Measurements from ENCODE around the gene SH3GL2. TPM values are rescaled to one million over a fixed set of nuclear protein-coding genes. Genes with fewer than 3 reads are reported as not detected.

SH3GL2 gene
- total RNA-seq, 2 donors from 2014 or later = 0.22 to 1.4 TPM

- DNase-seq = no peak
- intact Hi-C loops (cut with DNase I, micrococcal nuclease) = no loop called here
- ATAC-seq = peak; percentile 63
Observed at GRCh38 chr9:17832812-17833211, 253.9 kb downstream of the SH3GL2 start.

- DNase-seq (no peak), ATAC-seq (no peak)
- intact Hi-C loops (cut with DNase I, micrococcal nuclease) = no loop called here
Observed at GRCh38 chr9:17833846-17834245, 255.0 kb downstream of the SH3GL2 start.

DNA sequence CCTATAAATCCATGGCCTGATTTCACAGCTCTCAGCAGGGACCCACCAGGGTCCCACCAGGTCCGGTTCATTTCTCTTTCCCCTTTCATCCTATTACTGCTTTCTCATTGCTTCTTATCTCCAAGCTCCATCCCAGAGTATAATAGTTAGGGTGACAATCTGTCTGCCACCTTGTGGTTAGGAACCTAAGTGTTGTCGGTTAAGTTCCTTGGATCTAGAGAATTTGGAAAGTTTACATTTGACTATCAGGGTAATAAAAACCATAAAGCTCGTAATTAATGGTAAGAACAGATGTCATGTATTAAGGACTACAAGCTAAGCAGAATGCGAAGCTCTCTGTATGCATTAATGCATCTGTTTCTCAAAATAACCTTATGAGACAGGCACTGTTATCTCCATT, 259.1 kb downstream of the SH3GL2 start:
- no peak for DNase-seq
- ATAC-seq = no peak

GRCh38 chr9:17839776-17840175, 260.9 kb downstream of the SH3GL2 start:
- DNase-seq (no peak), ATAC-seq (no peak)
- intact Hi-C loops (cut with DNase I, micrococcal nuclease) = no loop called here

More for the DNA sequence above, 259.1 kb downstream of the SH3GL2 start:
- intact Hi-C loops (cut with DNase I, micrococcal nuclease) = no loop called here

- intact Hi-C loops (cut with DNase I, micrococcal nuclease) = no loop called here
- no peak for DNase-seq
- ATAC-seq = no peak
Observed at GRCh38 chr9:17843236-17843635, 264.4 kb downstream of the SH3GL2 start.
